ENCODE data around the gene PTBP1. TPM values are rescaled to one million over a fixed set of nuclear protein-coding genes. Genes with fewer than 3 reads are reported as not detected.

The PTBP1 gene
- total and polyA plus RNA-seq, 2 of the 13 experiments (the other 11 are each of a cell fraction or from before 2014, with no cell fraction given), result 195 to 288 TPM

DNA sequence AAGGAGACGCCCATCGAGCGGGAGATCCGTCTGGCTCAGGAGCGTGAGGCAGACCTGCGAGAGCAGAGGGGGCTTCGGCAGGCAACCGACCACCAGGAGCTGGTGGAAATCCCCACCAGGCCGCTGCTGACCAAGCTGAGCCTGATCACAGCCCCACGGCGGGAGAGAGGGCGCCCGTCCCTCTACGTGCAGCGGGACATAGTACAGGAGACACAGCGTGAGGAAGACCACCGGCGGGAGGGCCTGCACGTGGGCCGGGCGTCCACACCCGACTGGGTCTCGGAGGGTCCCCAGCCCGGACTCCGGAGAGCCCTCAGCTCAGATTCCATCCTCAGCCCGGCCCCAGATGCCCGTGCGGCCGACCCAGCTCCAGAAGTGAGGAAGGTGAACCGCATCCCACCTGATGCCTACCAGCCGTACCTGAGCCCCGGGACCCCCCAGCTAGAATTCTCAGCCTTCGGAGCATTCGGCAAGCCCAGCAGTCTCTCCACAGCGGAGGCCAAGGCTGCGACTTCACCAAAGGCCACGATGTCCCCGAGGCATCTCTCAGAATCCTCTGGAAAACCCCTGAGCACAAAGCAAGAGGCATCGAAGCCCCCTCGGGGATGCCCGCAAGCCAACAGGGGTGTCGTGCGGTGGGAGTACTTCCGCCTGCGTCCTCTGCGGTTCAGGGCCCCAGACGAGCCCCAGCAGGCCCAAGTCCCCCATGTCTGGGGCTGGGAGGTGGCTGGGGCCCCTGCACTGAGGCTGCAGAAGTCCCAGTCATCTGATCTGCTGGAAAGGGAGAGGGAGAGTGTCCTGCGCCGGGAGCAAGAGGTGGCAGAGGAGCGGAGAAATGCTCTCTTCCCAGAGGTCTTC lies 39.2 kb upstream of the PTBP1 start:
- no peaks in the 10 kb centered on the region for H3K79me2 ChIP-seq (ENCODE audit: insufficient read depth, low read length)
- H3K36me3 ChIP-seq (replicated peaks in 1 of 2; ENCODE audit: control insufficient read depth in 1 of 2, insufficient read depth in 2 of 2, low read length in 2 of 2), result no peaks in the 10 kb centered on the region
- ChIA-PET POLR2A (interaction anchor here (0.6 kb wide), 1 partner anchor 347 kb away, joined by 3 read pairs; no protein-coding TSS in a partner anchor), CTCF (ENCODE audit: low intra/inter-chr PET ratio, low total read pairs) (no interaction called here)
- ATAC-seq (no peak), DNase-seq (ENCODE audit: low spot score) (no peak), FAIRE-seq (no peak)
- H4K20me1 ChIP-seq (ENCODE audit: insufficient read depth, low read length), result no peaks in the 10 kb centered on the region
- no peak overlapping the region for H3K4me3 ChIP-seq (replicated peaks in 1 of 3; ENCODE audit: insufficient read depth in 1 of 3, low read depth in 2 of 3, low read length in 3 of 3)
- H3K27ac ChIP-seq (ENCODE audit: extremely low read length, insufficient read depth, low read length), result no peak overlapping the region
- H3K4me2 ChIP-seq (ENCODE audit: low read depth, low read length), result no peak overlapping the region
- H3K9me3 ChIP-seq (ENCODE audit: low read length), result no peaks in the 10 kb centered on the region; the same call in 1 of the 2 replicates
- BruUV-seq (replicated peaks), result no TSS peak
- no peak overlapping the region for H2AFZ ChIP-seq (ENCODE audit: low read length)
- no peak overlapping the region for H3K9ac ChIP-seq (ENCODE audit: insufficient read depth, low read depth, low read length)
- no peaks in the 10 kb centered on the region for H3K27me3 ChIP-seq (ENCODE audit: control insufficient read depth in 1 of 2, insufficient read depth in 2 of 2, low read length in 2 of 2)
- intact Hi-C loops (cut with micrococcal nuclease; ENCODE audit: unreplicated experiment) (no loop called here), in situ Hi-C loops (cut with HindIII; ENCODE audit: extremely low pct_ligation_motif_present, low pct_unique_long_range_greater_than_20kb) (no loop called here)
- WGBS (ENCODE audit: low lambda C conversion rate), result 98% methylated on average over 21 of the region's 50 CpGs
- peaks cover 21% of the 10 kb centered on the region for H3K4me1 ChIP-seq (ENCODE audit: insufficient read depth, low read length)
- TF ChIP-seq, protein P1, sequence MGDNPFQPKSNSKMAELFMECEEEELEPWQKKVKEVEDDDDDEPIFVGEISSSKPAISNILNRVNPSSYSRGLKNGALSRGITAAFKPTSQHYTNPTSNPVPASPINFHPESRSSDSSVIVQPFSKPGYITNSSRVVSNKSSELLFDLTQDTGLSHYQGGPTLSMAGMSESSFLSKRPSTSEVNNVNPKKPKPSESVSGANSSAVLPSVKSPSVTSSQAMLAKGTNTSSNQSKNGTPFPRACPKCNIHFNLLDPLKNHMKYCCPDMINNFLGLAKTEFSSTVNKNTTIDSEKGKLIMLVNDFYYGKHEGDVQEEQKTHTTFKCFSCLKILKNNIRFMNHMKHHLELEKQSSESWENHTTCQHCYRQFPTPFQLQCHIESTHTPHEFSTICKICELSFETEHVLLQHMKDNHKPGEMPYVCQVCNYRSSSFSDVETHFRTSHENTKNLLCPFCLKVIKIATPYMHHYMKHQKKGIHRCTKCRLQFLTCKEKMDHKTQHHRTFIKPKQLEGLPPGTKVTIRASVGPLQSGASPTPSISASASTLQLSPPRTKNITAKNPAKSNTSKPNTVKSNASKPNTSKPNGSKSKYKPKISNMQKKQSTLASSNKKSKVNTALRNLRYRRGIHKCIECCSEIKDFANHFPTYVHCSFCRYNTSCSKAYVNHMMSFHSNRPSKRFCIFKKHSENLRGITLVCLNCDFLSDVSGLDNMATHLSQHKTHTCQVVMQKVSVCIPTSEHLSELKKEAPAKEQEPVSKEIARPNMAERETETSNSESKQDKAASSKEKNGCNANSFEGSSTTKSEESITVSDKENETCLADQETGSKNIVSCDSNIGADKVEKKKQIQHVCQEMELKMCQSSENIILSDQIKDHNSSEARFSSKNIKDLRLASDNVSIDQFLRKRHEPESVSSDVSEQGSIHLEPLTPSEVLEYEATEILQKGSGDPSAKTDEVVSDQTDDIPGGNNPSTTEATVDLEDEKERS (CRISPR knock-in tag; IDR thresholded peaks at IDR 0.05), result no peak
- TF ChIP-seq, protein P2, sequence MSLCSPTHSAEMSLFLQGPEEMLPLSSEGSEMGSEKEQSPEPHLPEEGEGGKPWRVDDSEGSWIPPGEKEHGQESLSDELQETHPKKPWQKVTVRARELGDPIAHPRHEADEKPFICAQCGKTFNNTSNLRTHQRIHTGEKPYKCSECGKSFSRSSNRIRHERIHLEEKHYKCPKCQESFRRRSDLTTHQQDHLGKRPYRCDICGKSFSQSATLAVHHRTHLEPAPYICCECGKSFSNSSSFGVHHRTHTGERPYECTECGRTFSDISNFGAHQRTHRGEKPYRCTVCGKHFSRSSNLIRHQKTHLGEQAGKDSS (CRISPR knock-in tag; IDR thresholded peaks at IDR 0.05; ENCODE audit: borderline replicate concordance, low read depth), result no peak
- TF ChIP-seq SMARCE1 (IDR thresholded peaks at IDR 0.05; ENCODE audit: borderline replicate concordance), result no peak
- no peak for TF ChIP-seq MBNL3 (CRISPR knock-in tag; conservative IDR thresholded peaks at IDR 0.05)
- TF ChIP-seq NBN (conservative IDR thresholded peaks at IDR 0.05), result no peak
- no peak for TF ChIP-seq KDM5A (IDR thresholded peaks at IDR 0.05; ENCODE audit: borderline replicate concordance, low read length)
- TF ChIP-seq, protein P3, sequence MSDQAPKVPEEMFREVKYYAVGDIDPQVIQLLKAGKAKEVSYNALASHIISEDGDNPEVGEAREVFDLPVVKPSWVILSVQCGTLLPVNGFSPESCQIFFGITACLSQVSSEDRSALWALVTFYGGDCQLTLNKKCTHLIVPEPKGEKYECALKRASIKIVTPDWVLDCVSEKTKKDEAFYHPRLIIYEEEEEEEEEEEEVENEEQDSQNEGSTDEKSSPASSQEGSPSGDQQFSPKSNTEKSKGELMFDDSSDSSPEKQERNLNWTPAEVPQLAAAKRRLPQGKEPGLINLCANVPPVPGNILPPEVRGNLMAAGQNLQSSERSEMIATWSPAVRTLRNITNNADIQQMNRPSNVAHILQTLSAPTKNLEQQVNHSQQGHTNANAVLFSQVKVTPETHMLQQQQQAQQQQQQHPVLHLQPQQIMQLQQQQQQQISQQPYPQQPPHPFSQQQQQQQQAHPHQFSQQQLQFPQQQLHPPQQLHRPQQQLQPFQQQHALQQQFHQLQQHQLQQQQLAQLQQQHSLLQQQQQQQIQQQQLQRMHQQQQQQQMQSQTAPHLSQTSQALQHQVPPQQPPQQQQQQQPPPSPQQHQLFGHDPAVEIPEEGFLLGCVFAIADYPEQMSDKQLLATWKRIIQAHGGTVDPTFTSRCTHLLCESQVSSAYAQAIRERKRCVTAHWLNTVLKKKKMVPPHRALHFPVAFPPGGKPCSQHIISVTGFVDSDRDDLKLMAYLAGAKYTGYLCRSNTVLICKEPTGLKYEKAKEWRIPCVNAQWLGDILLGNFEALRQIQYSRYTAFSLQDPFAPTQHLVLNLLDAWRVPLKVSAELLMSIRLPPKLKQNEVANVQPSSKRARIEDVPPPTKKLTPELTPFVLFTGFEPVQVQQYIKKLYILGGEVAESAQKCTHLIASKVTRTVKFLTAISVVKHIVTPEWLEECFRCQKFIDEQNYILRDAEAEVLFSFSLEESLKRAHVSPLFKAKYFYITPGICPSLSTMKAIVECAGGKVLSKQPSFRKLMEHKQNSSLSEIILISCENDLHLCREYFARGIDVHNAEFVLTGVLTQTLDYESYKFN (CRISPR knock-in tag; conservative IDR thresholded peaks at IDR 0.05), result no peak
- TF ChIP-seq GABPB1 (CRISPR knock-in tag; IDR thresholded peaks at IDR 0.05), result no peak
- TF ChIP-seq, protein P4, sequence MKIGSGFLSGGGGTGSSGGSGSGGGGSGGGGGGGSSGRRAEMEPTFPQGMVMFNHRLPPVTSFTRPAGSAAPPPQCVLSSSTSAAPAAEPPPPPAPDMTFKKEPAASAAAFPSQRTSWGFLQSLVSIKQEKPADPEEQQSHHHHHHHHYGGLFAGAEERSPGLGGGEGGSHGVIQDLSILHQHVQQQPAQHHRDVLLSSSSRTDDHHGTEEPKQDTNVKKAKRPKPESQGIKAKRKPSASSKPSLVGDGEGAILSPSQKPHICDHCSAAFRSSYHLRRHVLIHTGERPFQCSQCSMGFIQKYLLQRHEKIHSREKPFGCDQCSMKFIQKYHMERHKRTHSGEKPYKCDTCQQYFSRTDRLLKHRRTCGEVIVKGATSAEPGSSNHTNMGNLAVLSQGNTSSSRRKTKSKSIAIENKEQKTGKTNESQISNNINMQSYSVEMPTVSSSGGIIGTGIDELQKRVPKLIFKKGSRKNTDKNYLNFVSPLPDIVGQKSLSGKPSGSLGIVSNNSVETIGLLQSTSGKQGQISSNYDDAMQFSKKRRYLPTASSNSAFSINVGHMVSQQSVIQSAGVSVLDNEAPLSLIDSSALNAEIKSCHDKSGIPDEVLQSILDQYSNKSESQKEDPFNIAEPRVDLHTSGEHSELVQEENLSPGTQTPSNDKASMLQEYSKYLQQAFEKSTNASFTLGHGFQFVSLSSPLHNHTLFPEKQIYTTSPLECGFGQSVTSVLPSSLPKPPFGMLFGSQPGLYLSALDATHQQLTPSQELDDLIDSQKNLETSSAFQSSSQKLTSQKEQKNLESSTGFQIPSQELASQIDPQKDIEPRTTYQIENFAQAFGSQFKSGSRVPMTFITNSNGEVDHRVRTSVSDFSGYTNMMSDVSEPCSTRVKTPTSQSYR (CRISPR knock-in tag; IDR thresholded peaks at IDR 0.05; ENCODE audit: borderline replicate concordance), result no peak
- no peak for TF ChIP-seq RFX5 (IDR thresholded peaks at IDR 0.05; ENCODE audit: low read depth, low read length)
- TF ChIP-seq LCORL (IDR thresholded peaks at IDR 0.05), result no peak
- TF ChIP-seq LCORL (CRISPR knock-in tag; IDR thresholded peaks at IDR 0.05), result no peak
